H7 (cell line): ENCODE results near the gene GTF3C2. TPM values are rescaled to one million over a fixed set of nuclear protein-coding genes. Genes with fewer than 3 reads are reported as not detected.

Source experiments
- DNase-seq: peaks from one replicate; pipeline ENCODE4 v3.0.0; 2012
- H3K27me3 ChIP-seq: 2 replicates; pipeline ENCODE4 v1.6.0; 2011; ENCODE audit warnings: mild to moderate bottlenecking, low read length; ENCODE audit not compliant: control insufficient read depth, insufficient read depth
- H3K36me3 ChIP-seq: replicated peaks from 2 replicates; pipeline ENCODE4 v1.5.1; 2011; ENCODE audit warnings: low read length; ENCODE audit not compliant: control insufficient read depth, insufficient read depth
- H3K4me3 ChIP-seq: 2 replicates; pipeline ENCODE4 v1.5.1; 2011; ENCODE audit warnings: low read depth, mild to moderate bottlenecking, control low read depth, low read length, moderate library complexity; ENCODE audit not compliant: insufficient read depth
- total RNA-seq: library from RNA; depleted of rRNA; stranded (reverse); fragments of >200 nt; shearing (Covaris generic); gene quantifications from 2 replicates; pipeline ENCODE4 v1.2.3, GENCODE V29; 2014

The GTF3C2 gene
- total RNA-seq, 1 experiment from 2014 or later: 152 TPM

- Histone ChIP-seq H3K36me3 (no peaks in the 10 kb centered on the region), H3K4me3 (no peak overlapping the region), H3K27me3 (no peaks in the 10 kb centered on the region)
- no peak for DNase-seq
Observed at GRCh38 chr2:27316655-27317412, 39.7 kb downstream of the GTF3C2 start.

- H3K4me3 ChIP-seq: no peak overlapping the region
- peak; percentile 60 for DNase-seq
- no peaks in the 10 kb centered on the region for H3K36me3 ChIP-seq
- H3K27me3 ChIP-seq: no peaks in the 10 kb centered on the region
Observed at GRCh38 chr2:27315122-27315521, 41.4 kb downstream of the GTF3C2 start.

- H3K36me3 ChIP-seq: no peaks in the 10 kb centered on the region
- DNase-seq: no peak
- H3K27me3 ChIP-seq: no peaks in the 10 kb centered on the region
- no peak overlapping the region for H3K4me3 ChIP-seq
Observed at GRCh38 chr2:27314709-27315108, 41.9 kb downstream of the GTF3C2 start.

- H3K27me3 ChIP-seq: no peaks in the 10 kb centered on the region
- no peak for DNase-seq
- H3K36me3 ChIP-seq: no peaks in the 10 kb centered on the region
- no peak overlapping the region for H3K4me3 ChIP-seq
Observed at GRCh38 chr2:27313882-27314645, 42.5 kb downstream of the GTF3C2 start.

GRCh38 chr2:27312152-27312551 lies 44.4 kb downstream of the GTF3C2 start:
- DNase-seq: no peak
- Histone ChIP-seq H3K27me3 (peaks cover 15% of the 10 kb centered on the region), H3K4me3 (no peak overlapping the region), H3K36me3 (no peaks in the 10 kb centered on the region)

- DNase-seq: no peak
- H3K27me3 ChIP-seq: peaks cover 38% of the 10 kb centered on the region
- H3K36me3 ChIP-seq: no peaks in the 10 kb centered on the region
- no peak overlapping the region for H3K4me3 ChIP-seq
Observed at GRCh38 chr2:27309651-27310050, 46.9 kb downstream of the GTF3C2 start.

- peaks cover 41% of the 10 kb centered on the region for H3K27me3 ChIP-seq
- no peaks in the 10 kb centered on the region for H3K36me3 ChIP-seq
- peak within 1 kb of the TSS; percentile 4; the same call in 1 of the 2 replicates for H3K4me3 ChIP-seq
- DNase-seq: peak; percentile 87
Observed at GRCh38 chr2:27308359-27308881, 48.1 kb downstream of the GTF3C2 start, which contains the start of gene UCN. UCN (minus strand) TSS chr2:27308445; CDS start chr2:27307895, 550 bp downstream.

GRCh38 chr2:27307545-27308358 lies 48.8 kb downstream of the GTF3C2 start:
- peak; percentile 84 for DNase-seq
- H3K27me3 ChIP-seq: peaks cover 41% of the 10 kb centered on the region
- H3K4me3 ChIP-seq: peak overlapping the region; percentile 4; the same call in 1 of the 2 replicates
- H3K36me3 ChIP-seq: no peaks in the 10 kb centered on the region

- Histone ChIP-seq H3K4me3 (peak overlapping the region; percentile 4; the same call in 1 of the 2 replicates), H3K27me3 (peaks cover 41% of the 10 kb centered on the region), H3K36me3 (no peaks in the 10 kb centered on the region)
- DNase-seq: no peak
Observed at GRCh38 chr2:27307287-27307544, 49.3 kb downstream of the GTF3C2 start.

- peak overlapping the region; percentile 24; the same call in 1 of the 2 replicates for H3K4me3 ChIP-seq
- no peaks in the 10 kb centered on the region for H3K36me3 ChIP-seq
- H3K27me3 ChIP-seq: peaks cover 41% of the 10 kb centered on the region
- DNase-seq: peak; percentile 82
Observed at GRCh38 chr2:27306573-27307286, 49.8 kb downstream of the GTF3C2 start.

GRCh38 chr2:27306136-27306535 lies 50.4 kb downstream of the GTF3C2 start:
- Histone ChIP-seq H3K27me3 (peaks cover 41% of the 10 kb centered on the region), H3K36me3 (no peaks in the 10 kb centered on the region), H3K4me3 (peak overlapping the region; percentile 24; the same call in 1 of the 2 replicates)
- DNase-seq: peak; percentile 70

- DNase-seq: no peak
- Histone ChIP-seq H3K4me3 (no peak overlapping the region), H3K27me3 (peaks cover 41% of the 10 kb centered on the region), H3K36me3 (no peaks in the 10 kb centered on the region)
Observed at GRCh38 chr2:27305516-27305915, 51.0 kb downstream of the GTF3C2 start.

GRCh38 chr2:27304488-27305240 lies 51.9 kb downstream of the GTF3C2 start:
- Histone ChIP-seq H3K4me3 (no peak overlapping the region), H3K27me3 (peaks cover 41% of the 10 kb centered on the region), H3K36me3 (no peaks in the 10 kb centered on the region)
- no peak for DNase-seq
